BJ (cell line): ENCODE results near the gene SCARF1. TPM values are rescaled to one million over a fixed set of nuclear protein-coding genes. Genes with fewer than 3 reads are reported as not detected.

Experiments used
- CTCF ChIA-PET: fragments of 350-600 bp; formaldehyde crosslinking; extraction: SDS; loops from one replicate; lab custom pipeline; 2021; ENCODE audit warnings: antibody characterized with exemption, inconsistent platforms; lab: Yijun Ruan, JAX
- POLR2A ChIA-PET: fragments of 300-600 bp; sonication (Branson Sonifier 250); formaldehyde crosslinking; extraction: SDS; loops from one replicate; lab custom pipeline; 2021; ENCODE audit warnings: antibody characterized with exemption; lab: Charles Lee
- DNase-seq: peaks from one replicate; pipeline ENCODE4 v3.0.0-alpha.2; 2011; ENCODE audit warnings: low read depth
- H3K27me3 ChIP-seq: 2 replicates; pipeline ENCODE4 v1.6.0; 2011; ENCODE audit warnings: low read length; ENCODE audit not compliant: control insufficient read depth, insufficient read depth
- H3K36me3 ChIP-seq: 2 replicates; pipeline ENCODE4 v1.5.1; 2011; ENCODE audit warnings: low read length; ENCODE audit not compliant: control insufficient read depth, insufficient read depth
- H3K4me3 ChIP-seq: 2 replicates; pipeline ENCODE4 v1.5.1; 2011; ENCODE audit warnings: low read depth, mild to moderate bottlenecking, control low read depth, low read length
- polyA plus RNA-seq: library from polyadenylated mRNA; depleted of rRNA; stranded (reverse); fragments of >200 nt; gene quantifications from 2 replicates; pipeline ENCODE4 v1.2.3, GENCODE V29; 2011
- TF ChIP-seq, protein P1 (sequence below): IDR thresholded peaks from 2 replicates; pipeline ENCODE4 v1.5.1; 2011; ENCODE audit warnings: low read depth, mild to moderate bottlenecking, control low read depth, inconsistent platforms, low read length, moderate library complexity; ENCODE audit not compliant: insufficient read depth

The SCARF1 gene
- polyA plus RNA-seq, 1 experiment, result 0.12 TPM

- ChIA-PET POLR2A (no interaction called here), CTCF (no interaction called here)
Observed at GRCh38 chr17:1608676-1609075, 36.9 kb downstream of the SCARF1 start.

GRCh38 chr17:1607971-1608320 is 37.6 kb downstream of the SCARF1 start:
- DNase-seq, result no peak
- H3K4me3 ChIP-seq, result no peak overlapping the region
- CTCF ChIA-PET, result interaction anchor here (1.5 kb wide), 1 partner anchor 33 kb away, joined by 5 read pairs; no protein-coding TSS in a partner anchor
- H3K36me3 ChIP-seq, result no peaks in the 10 kb centered on the region
- H3K27me3 ChIP-seq, result no peaks in the 10 kb centered on the region
- POLR2A ChIA-PET, result no interaction called here
- TF ChIP-seq, protein P1, sequence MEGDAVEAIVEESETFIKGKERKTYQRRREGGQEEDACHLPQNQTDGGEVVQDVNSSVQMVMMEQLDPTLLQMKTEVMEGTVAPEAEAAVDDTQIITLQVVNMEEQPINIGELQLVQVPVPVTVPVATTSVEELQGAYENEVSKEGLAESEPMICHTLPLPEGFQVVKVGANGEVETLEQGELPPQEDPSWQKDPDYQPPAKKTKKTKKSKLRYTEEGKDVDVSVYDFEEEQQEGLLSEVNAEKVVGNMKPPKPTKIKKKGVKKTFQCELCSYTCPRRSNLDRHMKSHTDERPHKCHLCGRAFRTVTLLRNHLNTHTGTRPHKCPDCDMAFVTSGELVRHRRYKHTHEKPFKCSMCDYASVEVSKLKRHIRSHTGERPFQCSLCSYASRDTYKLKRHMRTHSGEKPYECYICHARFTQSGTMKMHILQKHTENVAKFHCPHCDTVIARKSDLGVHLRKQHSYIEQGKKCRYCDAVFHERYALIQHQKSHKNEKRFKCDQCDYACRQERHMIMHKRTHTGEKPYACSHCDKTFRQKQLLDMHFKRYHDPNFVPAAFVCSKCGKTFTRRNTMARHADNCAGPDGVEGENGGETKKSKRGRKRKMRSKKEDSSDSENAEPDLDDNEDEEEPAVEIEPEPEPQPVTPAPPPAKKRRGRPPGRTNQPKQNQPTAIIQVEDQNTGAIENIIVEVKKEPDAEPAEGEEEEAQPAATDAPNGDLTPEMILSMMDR, result no peak

More at GRCh38 chr17:1608676-1609075, 36.9 kb downstream of the SCARF1 start:
- Histone ChIP-seq H3K27me3 (no peaks in the 10 kb centered on the region), H3K36me3 (no peaks in the 10 kb centered on the region), H3K4me3 (no peak overlapping the region)
- TF ChIP-seq, protein P1, result no peak
- no peak for DNase-seq

- ChIA-PET CTCF (interaction anchor here (1.3 kb wide), 1 partner anchor 10 kb away, joined by 3 read pairs; no protein-coding TSS in a partner anchor), POLR2A (no interaction called here)
- no peaks in the 10 kb centered on the region for H3K36me3 ChIP-seq
- no peaks in the 10 kb centered on the region for H3K27me3 ChIP-seq
- DNase-seq, result no peak
- H3K4me3 ChIP-seq, result no peak overlapping the region
- TF ChIP-seq, protein P1, result no peak
Observed at GRCh38 chr17:1606352-1606985, 39.1 kb downstream of the SCARF1 start.

DNA sequence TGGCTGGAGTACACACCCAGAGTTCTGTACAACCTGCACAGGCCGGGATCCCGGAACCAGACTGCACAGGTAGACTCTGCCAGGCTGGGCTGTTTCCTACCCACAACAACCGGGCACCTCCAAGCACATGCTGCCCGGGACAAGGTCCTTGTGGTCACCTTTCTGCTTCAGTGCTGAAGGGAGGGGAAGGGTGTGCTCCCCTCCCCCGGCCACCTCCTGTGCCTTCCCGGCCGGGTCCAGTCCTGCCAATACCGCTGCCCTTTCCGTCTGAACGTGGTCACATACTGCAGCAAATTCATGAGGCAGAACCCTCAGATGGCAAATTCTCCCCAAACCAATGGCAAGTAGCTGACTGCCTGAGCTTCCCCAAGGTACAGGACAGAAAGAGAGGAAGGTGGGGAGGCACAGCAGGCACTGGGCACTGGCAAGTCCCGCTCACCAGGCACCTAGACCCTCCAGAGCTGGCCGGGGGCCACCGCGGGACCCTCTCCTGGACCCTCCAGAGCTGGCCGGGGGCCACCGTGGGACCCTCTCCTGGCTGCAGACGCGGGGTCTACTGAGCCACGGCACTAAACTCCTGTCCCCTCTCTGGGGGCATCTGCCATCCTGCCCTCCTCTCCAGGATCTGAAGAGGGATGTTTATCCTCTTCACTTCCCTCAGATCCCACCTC is 39.7 kb downstream of the SCARF1 start:
- no peaks in the 10 kb centered on the region for H3K27me3 ChIP-seq
- no peaks in the 10 kb centered on the region for H3K36me3 ChIP-seq
- H3K4me3 ChIP-seq, result no peak overlapping the region
- TF ChIP-seq, protein P1, result no peak
- CTCF ChIA-PET, result interaction anchor here (1.7 kb wide), 1 partner anchor 24 kb away, joined by 4 read pairs; the partner anchor contains the start of gene SLC43A2
- DNase-seq, result no peak
- POLR2A ChIA-PET, result no interaction called here

- Histone ChIP-seq H3K4me3 (no peak overlapping the region), H3K27me3 (no peaks in the 10 kb centered on the region), H3K36me3 (no peaks in the 10 kb centered on the region)
- TF ChIP-seq, protein P1, result no peak
- CTCF ChIA-PET, result interaction anchor here (1.7 kb wide), 1 partner anchor 24 kb away, joined by 4 read pairs; the partner anchor contains the start of gene SLC43A2
- POLR2A ChIA-PET, result no interaction called here
- DNase-seq, result no peak
Observed at GRCh38 chr17:1604831-1605528, 40.6 kb downstream of the SCARF1 start.
